Effector memory CD4-positive, alpha-beta T cell (primary cell): Measurements from ENCODE around the gene LRFN4.

Experiments used
- DNase-seq, 3 donors: peaks; one replicate each; pipeline ENCODE4 v3.0.0-alpha.2; 2020
- H3K27ac ChIP-seq: 2 replicates; pipeline ENCODE4 v1.7.0; 2013; ENCODE audit warnings: mild to moderate bottlenecking, low read length, moderate library complexity; ENCODE audit not compliant: insufficient read depth, poor library complexity, severe bottlenecking
- H3K27me3 ChIP-seq: replicated peaks from 2 replicates; pipeline ENCODE4 v1.7.0; 2013; ENCODE audit warnings: mild to moderate bottlenecking, low read length; ENCODE audit not compliant: insufficient read depth, control insufficient read depth, poor library complexity, severe bottlenecking
- H3K36me3 ChIP-seq: 2 replicates; pipeline ENCODE4 v1.7.0; 2013; ENCODE audit warnings: mild to moderate bottlenecking, low read length, moderate library complexity; ENCODE audit not compliant: control insufficient read depth, insufficient read depth
- H3K4me1 ChIP-seq: 2 replicates; pipeline ENCODE4 v1.7.0; 2013; ENCODE audit warnings: low read length, mild to moderate bottlenecking; ENCODE audit not compliant: control insufficient read depth, insufficient read depth, poor library complexity, severe bottlenecking
- H3K4me3 ChIP-seq: 2 replicates; pipeline ENCODE4 v1.7.0; 2013; ENCODE audit warnings: low read length, low read depth, mild to moderate bottlenecking; ENCODE audit not compliant: insufficient read depth, poor library complexity, severe bottlenecking
- H3K9me3 ChIP-seq: 2 replicates; pipeline ENCODE4 v1.7.0; 2013; ENCODE audit warnings: mild to moderate bottlenecking, low read length, moderate library complexity; ENCODE audit not compliant: control insufficient read depth

Gene LRFN4

GRCh38 chr11:66845143-66845875 lies 11.6 kb upstream of the LRFN4 start:
- Histone ChIP-seq H3K27ac (no peak overlapping the region), H3K4me1 (peaks cover 29% of the 10 kb centered on the region), H3K36me3 (peaks cover 17% of the 10 kb centered on the region), H3K27me3 (no peaks in the 10 kb centered on the region), H3K9me3 (no peaks in the 10 kb centered on the region), H3K4me3 (no peak overlapping the region)
- DNase-seq: no peak

DNA sequence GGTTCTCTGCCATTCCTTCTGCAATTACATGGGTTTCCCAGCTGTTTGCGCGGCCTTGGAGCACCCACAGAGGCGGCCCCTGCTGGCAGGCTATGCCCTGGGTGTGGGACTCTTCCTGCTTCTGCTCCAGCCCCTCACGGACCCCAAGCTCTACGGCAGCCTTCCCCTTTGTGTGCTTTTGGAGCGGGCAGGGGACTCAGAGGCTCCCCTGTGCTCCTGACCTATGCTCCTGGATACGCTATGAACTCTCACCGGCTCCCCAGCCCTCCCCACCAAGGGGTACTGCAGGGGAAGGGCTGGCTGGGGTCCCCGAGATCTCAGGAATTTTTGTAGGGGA lies 11.0 kb upstream of the LRFN4 start:
- Histone ChIP-seq H3K4me1 (peaks cover 24% of the 10 kb centered on the region), H3K27me3 (no peaks in the 10 kb centered on the region), H3K9me3 (no peaks in the 10 kb centered on the region), H3K36me3 (peaks cover 17% of the 10 kb centered on the region), H3K27ac (no peak overlapping the region), H3K4me3 (no peak overlapping the region)
- no peak for DNase-seq

DNA sequence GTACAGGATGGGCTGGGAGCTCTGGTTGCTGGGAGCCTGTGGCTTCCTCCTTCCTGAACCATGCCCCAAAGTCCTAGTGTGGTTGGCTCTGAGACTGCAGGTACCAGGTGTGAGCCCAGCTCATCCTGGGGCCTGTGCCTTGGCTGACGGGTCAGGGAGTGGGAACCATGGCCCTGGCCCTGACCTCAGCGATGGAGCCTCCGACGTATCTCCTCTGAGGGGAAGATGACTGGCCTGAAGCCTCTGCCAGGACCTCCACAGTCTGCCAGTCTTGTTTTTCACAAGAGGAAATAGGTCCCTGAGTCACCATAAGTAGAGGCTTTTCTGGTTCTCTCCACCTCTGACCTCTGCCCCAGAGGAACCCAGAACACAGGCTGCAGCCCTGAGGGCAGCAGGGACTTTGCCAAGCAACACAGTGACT lies 10.2 kb upstream of the LRFN4 start:
- H3K4me1 ChIP-seq: peaks cover 22% of the 10 kb centered on the region
- DNase-seq: no peak

DNA sequence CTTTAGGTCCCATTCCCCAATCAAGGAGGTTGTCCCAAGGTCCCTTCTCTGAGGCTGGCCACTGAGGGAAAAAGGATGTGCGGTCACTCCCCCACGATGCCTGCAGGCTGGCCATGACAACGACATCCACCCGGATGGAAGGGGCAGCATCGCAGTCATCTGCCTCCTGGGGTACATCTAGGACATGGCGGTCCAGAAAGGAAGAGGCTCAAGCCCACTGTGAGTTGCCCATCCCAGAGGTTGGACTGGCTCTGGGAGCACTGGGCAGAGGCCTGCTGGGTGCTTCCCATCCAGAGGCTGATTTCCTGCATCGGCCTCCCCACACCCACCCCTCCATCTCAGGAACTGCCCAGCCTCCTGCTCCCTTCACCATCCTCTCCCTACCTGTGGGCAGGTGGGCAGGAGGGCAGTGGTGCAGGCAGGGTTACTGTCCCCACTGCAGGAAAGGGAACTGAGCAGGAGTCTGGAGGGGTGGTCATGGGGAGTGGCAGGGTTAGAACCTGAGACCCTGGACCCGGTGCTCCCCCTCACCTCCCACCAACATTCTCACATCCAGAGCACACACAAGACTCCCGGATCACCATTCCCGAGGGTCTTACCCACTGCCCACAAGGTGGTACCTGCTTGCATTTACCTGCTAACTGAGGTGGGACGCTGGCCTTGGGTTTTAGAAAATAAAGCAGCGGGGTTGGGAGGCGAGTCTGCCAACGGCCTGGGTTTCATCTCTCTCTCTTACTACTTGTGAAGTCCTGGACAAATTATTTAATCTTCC lies 9.2 kb upstream of the LRFN4 start:
- H3K27ac ChIP-seq: no peak overlapping the region
- no peak overlapping the region for H3K4me3 ChIP-seq
- H3K27me3 ChIP-seq: no peaks in the 10 kb centered on the region
- H3K4me1 ChIP-seq: peaks cover 17% of the 10 kb centered on the region
- H3K36me3 ChIP-seq: peaks cover 17% of the 10 kb centered on the region
- DNase-seq: no peak
- H3K9me3 ChIP-seq: no peaks in the 10 kb centered on the region

More for the DNA sequence above, 10.2 kb upstream of the LRFN4 start:
- Histone ChIP-seq H3K9me3 (no peaks in the 10 kb centered on the region), H3K27me3 (no peaks in the 10 kb centered on the region), H3K27ac (no peak overlapping the region), H3K36me3 (peaks cover 17% of the 10 kb centered on the region), H3K4me3 (no peak overlapping the region)

DNA sequence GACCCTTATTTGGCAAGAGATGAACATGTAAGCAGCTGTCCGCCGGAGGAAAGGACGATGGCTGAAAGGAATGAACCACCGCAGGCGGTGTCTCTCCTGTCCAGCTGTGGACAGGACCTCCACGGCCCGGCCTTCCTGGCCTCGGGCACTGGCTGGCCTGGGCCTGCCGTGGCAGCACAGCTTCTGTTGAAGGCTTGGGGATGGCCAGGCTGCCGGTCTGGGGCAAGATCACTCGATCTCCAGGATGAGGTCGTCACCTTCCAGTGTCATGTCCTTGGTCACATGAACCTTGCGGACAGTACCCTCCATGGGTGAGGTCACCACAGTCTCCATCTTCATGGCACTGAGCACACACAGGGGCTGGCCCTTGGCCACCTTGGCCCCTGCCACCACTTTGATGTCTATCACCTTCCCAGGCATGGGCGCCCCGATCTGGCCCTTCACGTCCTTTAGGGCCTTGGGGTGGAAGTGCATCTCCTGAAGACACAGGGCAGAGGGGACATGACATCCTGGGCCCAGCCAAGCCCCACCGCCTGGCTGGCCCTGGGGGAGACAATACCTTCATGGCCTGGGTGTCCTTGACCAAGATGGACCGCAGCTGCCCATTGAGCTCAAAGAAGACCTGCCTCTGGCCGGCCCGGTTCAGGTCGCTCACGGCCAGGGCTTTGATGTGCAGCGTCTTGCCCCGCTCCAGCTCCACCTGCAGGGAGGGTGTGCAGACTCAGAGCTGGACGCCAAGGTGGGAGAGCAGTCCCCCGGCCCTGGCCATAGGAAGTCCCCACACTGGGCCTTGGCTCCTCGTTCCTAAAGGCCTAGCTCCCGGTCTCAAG lies 8.0 kb upstream of the LRFN4 start:
- H3K36me3 ChIP-seq: peaks cover 17% of the 10 kb centered on the region
- H3K9me3 ChIP-seq: no peaks in the 10 kb centered on the region
- H3K4me1 ChIP-seq: peaks cover 13% of the 10 kb centered on the region
- no peak for DNase-seq
- H3K27me3 ChIP-seq: no peaks in the 10 kb centered on the region
- no peak overlapping the region for H3K27ac ChIP-seq
- no peak overlapping the region for H3K4me3 ChIP-seq

- no peak for DNase-seq
- peaks cover 17% of the 10 kb centered on the region for H3K36me3 ChIP-seq
- no peaks in the 10 kb centered on the region for H3K27me3 ChIP-seq
- H3K27ac ChIP-seq: no peak overlapping the region
- H3K4me3 ChIP-seq: no peak overlapping the region
- no peaks in the 10 kb centered on the region for H3K9me3 ChIP-seq
- peaks cover 6% of the 10 kb centered on the region for H3K4me1 ChIP-seq
Measured at GRCh38 chr11:66849501-66850234, 7.2 kb upstream of the LRFN4 start.

DNA sequence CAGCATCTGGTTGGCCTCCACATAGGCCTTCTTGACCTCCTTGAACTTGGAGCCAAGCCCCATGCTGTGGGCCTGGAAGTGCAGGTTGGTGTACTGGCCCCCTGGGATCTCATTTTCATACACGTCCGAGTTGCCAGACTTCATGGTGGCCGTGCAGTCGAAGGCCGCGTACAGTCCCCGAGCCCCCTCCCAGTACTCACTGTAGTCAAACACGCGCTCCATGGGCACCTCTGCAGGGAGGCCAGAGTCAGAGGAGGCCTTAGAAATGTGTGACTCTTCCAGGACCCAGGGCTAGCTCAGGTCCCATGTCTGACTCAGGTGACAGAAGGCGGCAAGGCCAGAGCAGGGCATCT lies 6.7 kb upstream of the LRFN4 start:
- no peak for DNase-seq
- Histone ChIP-seq H3K36me3 (peaks cover 17% of the 10 kb centered on the region), H3K27me3 (no peaks in the 10 kb centered on the region), H3K9me3 (no peaks in the 10 kb centered on the region), H3K27ac (no peak overlapping the region), H3K4me3 (no peak overlapping the region), H3K4me1 (peaks cover 6% of the 10 kb centered on the region)

- Histone ChIP-seq H3K4me1 (peaks cover 10% of the 10 kb centered on the region), H3K36me3 (peaks cover 12% of the 10 kb centered on the region), H3K27me3 (no peaks in the 10 kb centered on the region), H3K9me3 (no peaks in the 10 kb centered on the region), H3K27ac (no peak overlapping the region), H3K4me3 (no peak overlapping the region)
- DNase-seq: no peak
Measured at GRCh38 chr11:66850588-66851238, 6.2 kb upstream of the LRFN4 start.

GRCh38 chr11:66851239-66851596 lies 5.6 kb upstream of the LRFN4 start:
- no peak overlapping the region for H3K27ac ChIP-seq
- DNase-seq: no peak
- H3K4me1 ChIP-seq: peaks cover 12% of the 10 kb centered on the region
- H3K36me3 ChIP-seq: peaks cover 7% of the 10 kb centered on the region
- no peaks in the 10 kb centered on the region for H3K9me3 ChIP-seq
- H3K27me3 ChIP-seq: no peaks in the 10 kb centered on the region
- no peak overlapping the region for H3K4me3 ChIP-seq
